ENCODE results near the gene KRABD2.
"Not testable (repeated sequence)": the region's sequence is repeated elsewhere in the genome, so short reads cannot be mapped to it uniquely, and the experiment has no call there.

KRABD2 gene

DNA sequence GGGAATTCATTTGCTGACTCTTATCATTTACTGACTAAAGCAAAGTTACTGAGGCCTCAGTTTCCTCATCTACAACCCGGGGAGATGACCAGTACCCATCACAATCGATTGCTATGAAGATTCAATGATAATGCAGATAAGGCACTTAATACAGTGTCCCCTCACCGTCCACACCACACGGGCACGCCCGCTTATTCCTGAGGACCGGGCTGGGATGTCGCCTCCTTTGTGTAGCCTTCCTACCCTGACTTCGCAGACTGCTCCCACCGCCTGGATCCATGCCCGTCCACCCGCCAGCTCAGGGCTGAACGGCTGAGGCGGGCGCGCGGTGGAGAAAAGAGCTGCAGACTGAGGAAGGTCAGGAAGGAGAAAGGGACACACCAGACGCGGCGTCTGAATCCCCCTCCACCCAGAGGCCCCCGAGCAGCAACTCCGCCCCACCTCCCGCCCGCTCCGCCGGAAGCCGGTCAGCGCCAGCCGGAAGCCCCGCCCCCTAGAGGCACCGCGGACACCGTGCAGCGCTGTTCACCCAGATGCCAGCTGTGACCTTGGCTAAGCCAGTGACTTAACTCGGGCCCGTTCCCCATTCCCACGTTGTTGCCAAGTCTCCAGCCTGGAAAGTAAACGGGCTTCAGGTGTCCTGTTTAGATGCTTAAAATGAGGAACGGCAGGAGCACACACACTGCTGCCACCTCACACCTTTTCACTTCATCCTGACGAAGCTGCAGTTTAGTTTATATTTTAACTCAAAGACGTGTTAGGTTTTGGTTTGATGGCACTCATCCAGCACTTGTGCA, at the start of gene KRABD2:
Gene KRABD2 (minus strand): TSS at position 434 of the 797 bp plus-strand sequence.
- DNase-seq, result peak; percentile 83

DNA sequence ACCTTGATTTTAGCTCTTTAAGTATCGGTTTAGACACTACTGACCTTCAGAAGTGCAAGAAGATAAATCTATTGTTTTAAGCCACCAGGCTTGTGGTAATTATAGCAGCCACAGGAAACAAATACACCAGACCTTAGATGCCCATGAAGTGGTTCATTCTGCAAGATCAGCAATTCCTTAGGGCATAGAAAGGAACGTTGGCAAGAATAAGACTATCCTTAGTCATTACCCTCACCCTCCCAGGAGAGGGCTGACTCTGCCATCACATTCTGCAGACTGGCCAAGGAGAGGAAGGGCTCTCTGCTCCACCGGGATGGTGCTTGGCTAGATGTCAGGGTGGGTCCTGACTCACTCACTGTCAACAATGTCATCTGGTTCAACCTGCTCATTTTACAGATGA, 45.1 kb upstream of the KRABD2 start:
- DNase-seq, result peak; percentile 18

DNA sequence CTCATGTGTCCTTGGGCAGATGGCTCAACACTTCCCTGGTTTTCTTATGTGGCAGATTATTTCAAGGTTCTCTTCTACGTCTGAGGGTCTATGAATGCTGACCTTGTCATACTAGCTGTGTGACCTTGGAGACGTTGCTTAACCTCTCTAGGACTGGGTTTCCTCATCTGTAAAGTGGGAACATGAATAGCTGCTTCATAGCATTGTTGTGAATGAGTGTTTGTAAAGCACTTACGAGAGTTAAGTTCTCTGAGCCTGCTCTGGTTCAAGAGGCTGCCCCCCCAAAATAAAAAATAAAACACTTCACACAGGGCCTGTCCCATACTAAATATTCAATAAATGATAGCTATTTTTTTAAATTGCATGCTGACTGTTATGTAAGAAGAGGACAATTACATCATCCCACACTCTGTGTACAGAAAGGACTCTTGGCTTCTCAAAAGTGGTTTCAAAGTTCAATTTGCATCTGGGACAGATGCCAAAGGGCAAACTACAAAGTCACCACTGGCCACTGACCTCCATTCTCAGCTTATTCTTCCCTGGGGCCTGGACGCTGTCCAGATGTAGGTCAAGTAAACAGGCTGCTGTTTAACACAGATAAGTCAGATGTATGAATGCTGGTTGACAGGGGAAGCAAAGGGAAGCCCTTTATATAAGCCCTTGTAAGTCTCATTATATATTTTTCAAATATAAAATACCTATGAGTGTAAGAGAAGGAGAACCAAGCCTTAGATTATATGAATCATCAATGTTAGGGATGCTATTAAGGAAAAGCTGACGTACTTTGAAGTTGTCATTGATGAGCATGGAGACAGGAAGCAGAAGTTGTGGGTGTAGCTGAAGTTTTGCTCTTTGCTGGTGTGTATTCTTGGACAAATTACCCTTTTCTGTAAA, 43.8 kb upstream of the KRABD2 start:
- peak; percentile 22 for DNase-seq

DNA sequence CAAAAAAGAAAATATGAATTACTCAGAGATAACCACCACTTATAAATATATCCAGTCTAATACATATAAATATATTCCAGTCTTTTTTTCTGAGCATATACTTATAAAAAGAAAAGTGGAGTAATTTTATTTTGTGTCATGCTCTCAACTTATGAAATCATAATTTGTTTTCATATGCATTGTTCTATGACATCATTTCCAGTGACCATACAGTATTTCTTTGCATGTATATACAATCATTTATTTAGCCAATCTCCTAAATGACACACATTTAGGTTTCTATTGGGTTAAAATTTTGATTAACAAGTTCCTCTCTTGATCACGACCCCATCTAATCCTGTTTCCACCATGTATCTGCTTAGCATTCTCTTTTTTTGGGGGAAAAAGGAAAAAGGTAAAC, 42.8 kb upstream of the KRABD2 start:
- DNase-seq, result no peak

- no peak for DNase-seq
Observed at GRCh38 chr17:8418471-8418870, 42.0 kb upstream of the KRABD2 start.

DNA sequence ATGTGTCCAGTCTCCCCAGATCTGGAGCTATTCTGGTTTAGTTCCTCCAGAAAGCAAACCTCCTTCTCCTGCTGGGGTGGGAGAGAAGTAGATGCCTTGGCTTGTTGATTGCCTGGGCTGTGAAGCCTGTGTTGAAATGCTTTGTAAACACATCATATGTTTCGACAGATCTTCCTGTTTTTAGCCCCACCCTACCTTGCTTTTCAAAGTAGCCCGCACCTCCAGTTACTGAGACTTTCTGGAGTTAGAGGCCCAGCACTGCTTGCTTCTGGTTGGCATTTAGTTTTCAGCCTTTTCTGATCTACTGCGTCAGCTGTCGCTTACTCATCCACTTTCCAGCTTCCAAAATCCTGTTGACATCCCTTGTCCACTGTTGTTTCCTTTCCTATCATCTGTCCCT, 41.3 kb upstream of the KRABD2 start:
- DNase-seq, result no peak

GRCh38 chr17:8413938-8414337, 37.4 kb upstream of the KRABD2 start:
- DNase-seq, result no peak

GRCh38 chr17:8413328-8413727, 36.8 kb upstream of the KRABD2 start:
- DNase-seq, result no peak

DNA sequence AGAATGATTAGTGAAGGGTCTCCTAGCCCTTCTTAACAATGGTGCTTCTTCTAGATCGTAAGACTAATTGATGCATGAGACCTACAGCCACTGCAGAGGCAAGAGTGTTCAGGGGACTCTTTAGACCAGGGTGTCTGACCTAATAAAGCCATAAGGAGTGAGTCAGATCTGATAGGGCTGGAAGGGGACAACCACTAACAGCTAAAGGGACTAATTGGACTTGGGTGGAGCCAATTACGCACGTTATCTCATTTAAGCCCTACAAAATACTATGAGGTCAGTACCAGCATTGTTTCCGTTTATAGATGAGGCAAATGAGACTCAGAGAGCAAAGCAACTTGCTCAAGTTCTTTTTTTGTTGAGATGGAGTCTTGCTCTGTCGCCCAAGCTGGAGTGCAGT, 35.6 kb upstream of the KRABD2 start:
- no peak for DNase-seq

- DNase-seq, result no peak
Observed at GRCh38 chr17:8410883-8411238, 34.4 kb upstream of the KRABD2 start.

DNA sequence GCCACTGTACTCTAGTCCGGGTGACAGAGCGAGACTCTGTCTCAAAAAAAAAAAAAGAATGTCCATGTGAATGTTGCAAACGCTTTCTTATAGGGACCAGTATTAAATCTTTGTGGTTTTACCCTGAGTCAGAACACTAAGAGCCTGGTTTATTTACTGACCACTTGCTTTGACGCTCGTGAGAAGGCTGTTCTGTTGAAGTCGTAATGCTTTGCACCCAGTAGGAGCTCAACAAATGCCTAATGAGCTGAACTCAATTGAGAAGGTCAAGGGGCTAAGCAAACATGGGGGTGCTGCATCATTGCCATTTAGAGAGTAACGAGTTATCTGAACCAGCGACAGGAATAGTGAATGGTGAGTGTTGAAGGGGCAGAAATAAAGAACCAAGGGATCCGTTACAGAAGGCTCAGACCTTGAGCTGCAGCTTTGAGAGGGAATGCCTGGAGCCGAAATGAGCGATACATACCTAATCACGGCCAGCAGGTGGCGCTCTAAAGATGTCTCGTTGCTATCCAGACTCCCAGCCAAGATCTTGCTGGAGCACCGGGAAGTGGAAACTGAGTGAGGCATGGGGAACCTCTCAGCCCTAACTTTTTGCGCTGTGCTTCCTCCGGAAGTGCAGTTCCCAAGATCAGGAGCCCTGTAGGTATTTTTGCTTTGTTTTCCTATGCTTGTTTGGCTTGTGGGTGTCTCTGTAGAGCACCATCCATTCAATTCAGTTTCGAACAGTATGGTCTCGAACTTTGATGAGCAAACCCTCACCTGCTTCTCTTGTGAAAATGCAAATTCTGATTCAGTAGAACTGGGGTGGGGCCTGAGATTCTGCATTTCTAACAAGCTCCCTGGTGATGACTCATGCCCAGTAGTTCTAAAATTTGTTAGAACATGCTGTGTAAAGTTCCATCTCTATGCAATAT, 33.7 kb upstream of the KRABD2 start:
- DNase-seq, result peak; percentile 86

GRCh38 chr17:8408371-8408770, 31.9 kb upstream of the KRABD2 start:
- DNase-seq, result no peak

- DNase-seq, result no peak
Observed at GRCh38 chr17:8406174-8406573, 29.7 kb upstream of the KRABD2 start.

DNA sequence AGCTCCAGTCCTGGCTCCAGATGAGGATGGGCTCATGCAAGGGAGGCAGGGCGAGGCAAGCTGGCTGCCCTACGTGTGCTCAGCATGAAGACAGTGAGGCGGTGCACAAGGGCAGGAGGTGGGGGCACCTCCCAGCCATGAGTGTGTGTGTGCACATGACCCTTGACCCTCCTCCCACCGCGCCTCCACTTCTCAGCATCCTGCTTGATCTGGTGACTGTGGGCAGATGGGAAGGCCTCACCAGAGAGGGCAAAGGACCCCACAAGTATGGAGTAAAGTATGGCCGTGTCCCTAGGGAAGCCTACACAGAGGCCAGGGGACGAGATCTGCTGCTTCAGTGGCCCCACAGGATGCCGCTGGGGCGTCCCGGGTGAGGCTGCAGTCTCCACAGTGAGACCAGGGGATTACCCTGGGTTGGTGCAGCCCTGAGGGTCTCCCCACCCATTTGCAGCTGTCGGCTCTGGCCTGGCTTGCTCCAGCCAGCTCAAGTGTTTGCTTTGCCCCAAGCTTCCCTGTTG, 29.1 kb upstream of the KRABD2 start:
- DNase-seq, result no peak

DNA sequence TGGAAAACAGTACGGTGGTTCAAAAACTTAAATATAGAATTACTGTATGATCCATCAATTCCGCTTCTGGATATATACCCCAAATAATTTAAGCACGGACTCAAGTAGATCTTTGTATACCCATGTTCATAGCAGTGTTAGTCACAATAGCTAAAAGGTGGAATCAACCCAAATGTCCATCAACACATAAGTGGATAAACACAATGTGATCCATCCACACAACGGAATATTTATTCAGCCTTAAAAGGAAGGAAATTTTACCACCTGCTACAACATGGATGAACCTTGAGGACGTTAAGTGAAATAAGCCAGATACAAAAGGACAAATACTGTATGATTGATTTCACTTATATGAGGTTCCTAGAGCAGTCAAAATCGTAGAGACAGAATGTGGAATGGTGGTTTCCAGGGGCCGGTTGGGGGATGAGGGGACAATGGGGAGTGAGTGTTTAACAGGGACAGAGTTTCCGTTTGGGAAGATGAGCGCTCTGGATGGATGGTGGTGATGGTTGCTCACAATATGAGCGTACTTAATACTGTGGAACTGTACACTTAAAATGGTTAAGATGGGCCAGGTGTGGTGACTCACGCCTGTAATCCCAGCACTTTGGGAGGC, 26.5 kb upstream of the KRABD2 start:
- no peak for DNase-seq

DNA sequence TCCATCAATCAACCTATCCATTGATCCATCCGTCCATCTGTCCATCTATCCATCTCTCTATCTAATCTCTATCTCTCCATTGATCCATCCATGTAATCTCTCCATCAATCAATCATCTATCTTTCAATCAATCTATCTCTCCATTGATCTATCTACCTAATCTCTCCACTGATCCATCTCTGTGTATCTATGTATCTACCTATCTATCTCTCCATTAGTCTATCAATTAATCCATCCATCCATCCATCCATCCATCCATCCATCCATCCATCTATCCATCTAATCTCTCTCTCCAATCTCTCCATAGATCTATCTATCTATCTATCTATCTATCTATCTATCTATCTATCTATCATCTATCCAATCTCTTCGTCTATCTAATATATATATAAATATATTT, 24.6 kb upstream of the KRABD2 start:
- DNase-seq, result no peak

GRCh38 chr17:8398980-8399379, 22.5 kb upstream of the KRABD2 start:
- DNase-seq, result no peak

DNA sequence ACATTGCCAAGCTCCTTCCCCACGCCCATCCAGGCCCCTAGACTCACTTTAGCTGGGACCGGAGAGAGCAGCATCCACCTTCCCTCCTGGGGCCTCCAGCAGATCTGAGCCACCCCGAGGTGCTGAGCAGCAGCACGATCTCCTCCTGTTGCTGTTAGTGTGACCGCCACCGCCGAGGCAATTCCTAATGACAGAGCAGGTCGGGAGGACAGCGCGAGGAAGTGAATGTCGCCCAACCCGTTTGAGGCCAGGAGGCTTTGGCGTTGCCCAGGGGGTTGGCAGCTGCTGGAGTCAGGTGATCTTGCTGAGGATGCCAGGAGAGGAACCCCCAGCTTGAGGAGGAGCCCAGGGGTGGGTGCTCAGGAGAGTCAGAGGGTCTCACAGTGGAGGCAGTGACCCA, 21.1 kb upstream of the KRABD2 start, which contains the start of gene RNF222:
Gene RNF222 (minus strand): TSS at position 192 of the 400 bp plus-strand sequence. CDS start 4,366 bp downstream, outside the sequence.
- no peak for DNase-seq

- not testable (repeated sequence) for DNase-seq
Observed at GRCh38 chr17:8394497-8394896, 18.0 kb upstream of the KRABD2 start.

- DNase-seq, result no peak
Observed at GRCh38 chr17:8393470-8394231, 17.1 kb upstream of the KRABD2 start.
